DOHH2 (cell line): Measurements from ENCODE around the gene PPP1R1B.
"Not testable (repeated sequence)": the region's sequence is repeated elsewhere in the genome, so short reads cannot be mapped to it uniquely, and the experiment has no call there.

ENCODE experiments used
- H3F3A ChIP-seq: fragments of 200-600 bp; sonication (generic), shearing (Covaris generic); 2 replicates; pipeline ENCODE4 v1.6.0; 2016; ENCODE audit warnings: antibody characterized with exemption, mild to moderate bottlenecking; ENCODE audit not compliant: control insufficient read depth, insufficient read depth
- H3K27ac ChIP-seq: fragments of 200-600 bp; sonication (generic); 2 replicates; pipeline ENCODE4 v1.5.1; 2014; ENCODE audit warnings: low read depth, mild to moderate bottlenecking, low read length, moderate library complexity
- H3K27me3 ChIP-seq: fragments of 200-600 bp; sonication (generic); 2 replicates; pipeline ENCODE4 v1.6.1; 2014; ENCODE audit warnings: mild to moderate bottlenecking, low read length, mixed read lengths; ENCODE audit not compliant: control insufficient read depth
- H3K36me3 ChIP-seq: fragments of 200-600 bp; sonication (generic); 2 replicates; pipeline ENCODE4 v1.6.1; 2014; ENCODE audit warnings: mild to moderate bottlenecking, low read length, moderate library complexity, mixed read lengths; ENCODE audit not compliant: control insufficient read depth
- H3K4me1 ChIP-seq: fragments of 200-600 bp; sonication (generic); 2 replicates; pipeline ENCODE4 v1.6.1; 2014; ENCODE audit warnings: mild to moderate bottlenecking, low read length, mixed read lengths; ENCODE audit not compliant: control insufficient read depth
- H3K4me2 ChIP-seq: fragments of 200-600 bp; sonication (generic); 2 replicates; pipeline ENCODE4 v1.6.0; 2014; ENCODE audit warnings: mild to moderate bottlenecking, low read length, moderate library complexity
- H3K4me3 ChIP-seq: fragments of 200-600 bp; sonication (generic); 2 replicates; pipeline ENCODE4 v1.5.1; 2014; ENCODE audit warnings: mild to moderate bottlenecking, low read length, mixed read lengths
- H3K79me2 ChIP-seq: fragments of 200-600 bp; sonication (generic); 2 replicates; pipeline ENCODE4 v1.6.1; 2014; ENCODE audit warnings: mild to moderate bottlenecking, low read length, mixed read lengths; ENCODE audit not compliant: control insufficient read depth
- H3K9me2 ChIP-seq: fragments of 200-600 bp; sonication (generic); replicated peaks from 2 replicates; pipeline ENCODE4 v1.6.1; 2014; ENCODE audit warnings: mild to moderate bottlenecking, low read length, mixed read lengths; ENCODE audit not compliant: control insufficient read depth
- H3K9me3 ChIP-seq: fragments of 200-600 bp; sonication (generic); 2 replicates; pipeline ENCODE4 v1.6.1; 2014; ENCODE audit warnings: antibody characterized with exemption, low read length, mixed read lengths; ENCODE audit not compliant: control insufficient read depth, insufficient read depth
- H4K20me1 ChIP-seq: fragments of 200-600 bp; sonication (generic); 2 replicates; pipeline ENCODE4 v1.6.0; 2014; ENCODE audit warnings: low read depth, mild to moderate bottlenecking, antibody characterized with exemption, low read length, moderate library complexity; ENCODE audit not compliant: control insufficient read depth, insufficient read depth
- EZH2phosphoT487 ChIP-seq: fragments of 200-600 bp; sonication (generic); IDR thresholded peaks from 2 replicates; pipeline ENCODE4 v1.6.1; 2017; ENCODE audit warnings: borderline replicate concordance, mild to moderate bottlenecking, antibody characterized with exemption, low read length, moderate library complexity, mixed read lengths
- TF ChIP-seq, protein P1 (sequence below): fragments of 200-600 bp; sonication (generic); IDR thresholded peaks from one replicate; pipeline ENCODE4 v1.5.1; 2014; ENCODE audit warnings: antibody characterized with exemption, mild to moderate bottlenecking, low read depth, low read length; ENCODE audit not compliant: poor library complexity, severe bottlenecking

PPP1R1B gene

DNA sequence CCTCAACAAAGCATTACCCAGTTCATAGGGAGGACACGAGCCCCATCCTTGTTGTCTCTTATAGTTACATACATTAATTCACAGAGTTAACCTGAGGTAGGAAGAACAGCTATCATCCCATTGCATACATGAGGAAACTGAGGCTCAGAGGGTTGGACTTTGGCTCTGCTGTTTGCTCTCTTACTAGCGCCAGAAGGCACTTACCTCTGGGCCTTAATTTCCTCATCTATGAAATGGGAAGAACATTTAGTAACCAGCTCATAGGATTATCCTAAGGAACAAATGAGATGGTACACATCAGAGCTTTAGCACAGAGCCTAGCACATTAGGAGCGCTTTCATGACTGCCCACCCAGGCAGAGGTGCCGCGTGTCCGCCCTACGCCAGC, 46.7 kb upstream of the PPP1R1B start:
- no peaks in the 10 kb centered on the region for H4K20me1 ChIP-seq
- H3K9me2 ChIP-seq, result no peaks in the 10 kb centered on the region
- no peak overlapping the region for H3K4me2 ChIP-seq
- H3F3A ChIP-seq, result no peaks in the 10 kb centered on the region
- no peaks in the 10 kb centered on the region for H3K79me2 ChIP-seq
- no peak overlapping the region for H3K4me3 ChIP-seq
- no peak overlapping the region for H3K27ac ChIP-seq
- H3K4me1 ChIP-seq, result no peaks in the 10 kb centered on the region
- no peaks in the 10 kb centered on the region for H3K9me3 ChIP-seq
- no peaks in the 10 kb centered on the region for H3K36me3 ChIP-seq
- TF ChIP-seq, protein P1, sequence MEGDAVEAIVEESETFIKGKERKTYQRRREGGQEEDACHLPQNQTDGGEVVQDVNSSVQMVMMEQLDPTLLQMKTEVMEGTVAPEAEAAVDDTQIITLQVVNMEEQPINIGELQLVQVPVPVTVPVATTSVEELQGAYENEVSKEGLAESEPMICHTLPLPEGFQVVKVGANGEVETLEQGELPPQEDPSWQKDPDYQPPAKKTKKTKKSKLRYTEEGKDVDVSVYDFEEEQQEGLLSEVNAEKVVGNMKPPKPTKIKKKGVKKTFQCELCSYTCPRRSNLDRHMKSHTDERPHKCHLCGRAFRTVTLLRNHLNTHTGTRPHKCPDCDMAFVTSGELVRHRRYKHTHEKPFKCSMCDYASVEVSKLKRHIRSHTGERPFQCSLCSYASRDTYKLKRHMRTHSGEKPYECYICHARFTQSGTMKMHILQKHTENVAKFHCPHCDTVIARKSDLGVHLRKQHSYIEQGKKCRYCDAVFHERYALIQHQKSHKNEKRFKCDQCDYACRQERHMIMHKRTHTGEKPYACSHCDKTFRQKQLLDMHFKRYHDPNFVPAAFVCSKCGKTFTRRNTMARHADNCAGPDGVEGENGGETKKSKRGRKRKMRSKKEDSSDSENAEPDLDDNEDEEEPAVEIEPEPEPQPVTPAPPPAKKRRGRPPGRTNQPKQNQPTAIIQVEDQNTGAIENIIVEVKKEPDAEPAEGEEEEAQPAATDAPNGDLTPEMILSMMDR, result no peak
- H3K27me3 ChIP-seq, result peaks cover 30% of the 10 kb centered on the region

DNA sequence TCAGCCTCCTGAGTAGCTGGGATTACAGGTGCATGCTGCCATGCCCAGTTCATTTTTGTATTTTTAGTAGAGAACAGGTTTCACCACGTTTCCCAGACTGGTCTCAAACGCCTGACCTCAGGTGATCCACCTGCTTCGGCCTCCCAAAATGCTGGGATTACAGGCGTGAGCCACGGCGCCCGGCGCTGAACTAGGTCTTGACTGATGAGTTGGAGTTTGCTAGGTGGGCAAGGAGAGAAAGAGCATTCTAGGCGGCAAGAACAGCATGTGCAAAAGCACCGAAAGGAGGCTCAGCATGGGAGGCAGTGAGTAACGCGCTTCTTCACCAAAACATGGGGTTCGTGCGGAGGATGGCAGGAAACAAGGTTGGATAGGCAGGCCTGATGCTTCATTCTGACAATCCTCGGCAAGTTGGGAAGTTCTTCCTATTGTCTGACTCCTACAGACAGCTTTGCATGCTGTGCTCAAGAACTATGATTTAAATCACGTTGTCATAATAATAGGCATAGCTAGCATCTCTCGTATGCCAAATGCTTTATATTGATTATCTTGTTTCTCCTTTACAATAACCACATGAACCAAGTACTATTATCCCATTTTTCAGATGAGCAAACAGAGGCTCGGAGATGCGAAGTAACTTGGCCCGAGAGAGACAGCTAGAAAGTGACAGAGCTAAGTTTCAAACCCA, 45.5 kb upstream of the PPP1R1B start:
- TF ChIP-seq, protein P1, result no peak
- no peak for TF ChIP-seq EZH2phosphoT487
- H3K9me2 ChIP-seq, result no peaks in the 10 kb centered on the region
- H3K4me2 ChIP-seq, result no peak overlapping the region
- H3K27ac ChIP-seq, result no peak overlapping the region
- no peaks in the 10 kb centered on the region for H3K9me3 ChIP-seq
- no peaks in the 10 kb centered on the region for H3K79me2 ChIP-seq
- no peaks in the 10 kb centered on the region for H3K4me1 ChIP-seq
- no peak overlapping the region for H3K4me3 ChIP-seq
- no peaks in the 10 kb centered on the region for H3K36me3 ChIP-seq
- H4K20me1 ChIP-seq, result no peaks in the 10 kb centered on the region
- peaks cover 27% of the 10 kb centered on the region for H3K27me3 ChIP-seq
- no peaks in the 10 kb centered on the region for H3F3A ChIP-seq

DNA sequence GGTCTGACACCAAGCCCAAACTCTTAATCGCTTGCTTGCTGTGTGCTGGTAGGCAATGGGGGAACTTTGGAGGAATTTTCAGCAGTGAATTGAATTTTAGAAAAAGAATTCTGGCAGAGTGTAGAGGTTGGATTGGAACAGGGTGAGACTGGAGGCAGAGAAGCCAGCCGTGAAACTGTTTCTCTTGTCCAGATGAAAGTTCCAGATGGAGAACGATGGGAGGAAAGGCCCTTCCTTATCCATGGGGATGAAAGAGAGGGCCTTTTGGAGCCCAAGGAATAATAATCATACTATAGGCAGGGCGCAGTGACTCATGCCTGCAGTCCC, 45.0 kb upstream of the PPP1R1B start:
- Histone ChIP-seq H3K27me3 (peaks cover 25% of the 10 kb centered on the region), H3K4me1 (no peaks in the 10 kb centered on the region), H3F3A (no peaks in the 10 kb centered on the region), H3K36me3 (no peaks in the 10 kb centered on the region), H3K9me3 (no peaks in the 10 kb centered on the region), H3K4me3 (no peak overlapping the region), H3K9me2 (no peaks in the 10 kb centered on the region), H3K4me2 (no peak overlapping the region), H4K20me1 (no peaks in the 10 kb centered on the region), H3K79me2 (no peaks in the 10 kb centered on the region), H3K27ac (no peak overlapping the region)
- TF ChIP-seq, protein P1, result no peak
- no peak for TF ChIP-seq EZH2phosphoT487

DNA sequence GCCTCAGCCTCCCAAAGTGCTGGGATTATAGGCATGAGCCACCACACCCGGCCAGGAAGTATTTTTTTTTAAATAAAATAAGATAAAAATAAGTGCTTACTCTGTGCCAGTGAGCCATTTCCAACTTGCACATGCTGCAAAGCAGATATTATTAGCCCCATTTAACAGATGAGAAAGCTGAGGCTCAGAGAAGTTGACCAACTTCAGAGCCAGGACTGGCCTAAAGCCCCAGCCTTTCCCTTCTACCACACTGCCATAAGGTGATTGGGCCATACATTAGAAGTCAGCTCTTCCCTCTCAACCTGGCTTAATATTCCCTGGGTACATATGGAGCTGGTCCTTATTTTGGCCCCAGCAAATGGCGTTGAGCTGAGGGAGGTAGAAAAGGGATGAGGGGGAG, 44.1 kb upstream of the PPP1R1B start:
- Histone ChIP-seq H3K9me2 (no peaks in the 10 kb centered on the region), H3K9me3 (no peaks in the 10 kb centered on the region)
- TF ChIP-seq, protein P1, result no peak

DNA sequence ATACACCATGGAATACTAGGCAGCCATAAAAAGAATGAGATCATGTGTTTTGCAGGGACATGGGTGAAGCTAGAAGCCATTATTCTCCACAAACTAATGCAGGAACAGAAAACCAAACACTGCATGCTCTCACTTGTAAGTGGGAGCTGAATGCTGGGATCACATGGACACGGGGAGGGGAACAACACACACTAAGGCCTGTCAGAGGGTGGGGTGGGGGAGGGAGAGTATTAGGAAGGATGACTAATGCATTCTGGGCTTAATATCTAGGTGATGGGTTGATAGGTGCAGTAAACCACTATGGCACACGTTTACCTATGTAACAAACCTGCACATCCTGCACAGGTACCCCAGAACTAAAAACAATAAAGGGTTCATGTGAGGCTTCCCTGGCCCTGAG, 36.6 kb upstream of the PPP1R1B start:
- not testable (repeated sequence) for H3K79me2 ChIP-seq, H3K36me3 ChIP-seq
- H3K27me3 ChIP-seq, result peaks cover 16% of the 10 kb centered on the region

More for the DNA sequence above, 44.1 kb upstream of the PPP1R1B start:
- H3K4me1 ChIP-seq, result no peaks in the 10 kb centered on the region
- no peak overlapping the region for H3K4me2 ChIP-seq
- H3K36me3 ChIP-seq, result no peaks in the 10 kb centered on the region
- H3K79me2 ChIP-seq, result no peaks in the 10 kb centered on the region
- no peaks in the 10 kb centered on the region for H3F3A ChIP-seq
- H4K20me1 ChIP-seq, result no peaks in the 10 kb centered on the region
- no peak overlapping the region for H3K4me3 ChIP-seq
- no peak overlapping the region for H3K27ac ChIP-seq
- peaks cover 25% of the 10 kb centered on the region for H3K27me3 ChIP-seq

More for the DNA sequence above, 36.6 kb upstream of the PPP1R1B start:
- not testable (repeated sequence) for H3K9me2 ChIP-seq, H3K27ac ChIP-seq, H4K20me1 ChIP-seq, H3K4me3 ChIP-seq, H3K4me1 ChIP-seq, H3K4me2 ChIP-seq, H3F3A ChIP-seq, H3K9me3 ChIP-seq
